A549 treated with RU486 at 1 μM for 4 hours (cell line): ENCODE results near the gene NIFK. TPM values are rescaled to one million over a fixed set of nuclear protein-coding genes. Genes with fewer than 3 reads are reported as not detected.

Experiments used
- total RNA-seq: library from RNA; stranded (reverse); fragments of 200-300 nt; extraction: Qiagen RNA extraction; gene quantifications from 5 replicates; pipeline ENCODE4 v1.2.3, GENCODE V29; 2022; ENCODE audit warnings: low read depth

NIFK gene
- 60.4 to 81.3 TPM (median 70.5 TPM) in 5 replicates for total RNA-seq

GRCh38 chr2:121736462-121737336 is at the start of gene NIFK:
TSS of gene NIFK (minus strand) at chr2:121736875. CDS start at chr2:121736850, 25 bp downstream.

DNA sequence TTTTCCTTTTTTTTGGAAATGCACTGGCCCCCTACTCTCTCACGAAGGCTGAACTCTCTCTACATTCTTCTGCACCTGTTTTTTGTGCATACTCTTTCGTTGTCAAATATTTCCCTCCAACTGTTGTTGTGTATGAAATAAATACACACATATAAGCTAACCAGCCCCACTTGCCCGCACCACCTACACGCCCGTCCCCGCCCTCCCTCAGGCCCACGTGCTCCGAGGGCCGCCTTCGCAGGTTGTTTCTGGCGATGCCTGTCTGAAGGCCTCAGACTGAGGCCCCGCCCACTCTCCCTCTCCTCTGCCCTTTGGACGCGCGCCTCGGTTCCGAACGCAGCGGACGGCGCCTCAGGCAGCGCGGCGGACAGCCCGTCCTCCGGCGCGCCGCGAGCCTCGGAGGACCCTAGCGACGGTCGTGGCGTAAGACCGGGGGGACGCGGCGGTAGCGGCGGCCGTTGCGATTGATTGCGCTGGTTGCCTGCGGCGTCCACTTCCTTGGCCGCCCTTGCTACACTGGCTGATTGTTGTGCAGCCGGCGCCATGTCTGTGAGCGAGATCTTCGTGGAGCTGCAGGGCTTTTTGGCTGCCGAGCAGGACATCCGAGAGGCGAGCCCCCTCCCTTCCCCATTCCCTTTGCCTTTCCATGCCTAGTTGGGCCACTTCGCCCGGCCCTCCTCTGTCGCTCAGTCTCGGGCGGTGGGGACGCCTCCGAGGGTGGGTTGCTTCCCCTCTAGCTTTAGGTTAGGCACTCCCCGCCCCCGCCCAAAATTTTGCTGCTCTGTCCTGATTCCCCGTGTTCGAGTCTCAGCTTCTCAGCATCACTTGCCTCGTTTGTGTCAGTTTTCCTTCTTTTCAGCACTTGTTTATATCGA is 18.8 kb upstream of the NIFK start, which contains the start of gene TSN:
TSS of gene TSN (plus strand) at position 415 of the 875 bp plus-strand sequence. CDS start at position 544, 129 bp downstream.

Other genes with a start within 250 kb of the NIFK start
- gene RNU4ATAC, start 206.0 kb downstream of the NIFK start, total RNA-seq = not detected in 5 replicates
- 10.2 to 17.6 TPM (median 16.7 TPM) in 5 replicates for gene CLASP1, start 87.4 kb downstream of the NIFK start, total RNA-seq
- 59.4 to 68.9 TPM (median 65.1 TPM) in 5 replicates for gene TSN, start 18.8 kb upstream of the NIFK start, total RNA-seq